IMR-90 (cell line): ENCODE data around the gene MYL2. TPM values are rescaled to one million over a fixed set of nuclear protein-coding genes. Genes with fewer than 3 reads are reported as not detected.

Experiments used
- ATAC-seq: fragments of 200-7000 bp; cut with Tn5 transposase; 2 replicates; pipeline ENCODE4 v1.9.1; 2020; ENCODE audit warnings: low read depth, mild to moderate bottlenecking, moderate library complexity
- BruUV-seq: library from RNA; stranded (reverse); fragments of 400-500 nt; replicated peaks from 2 replicates; lab custom pipeline; 2021; lab: Mats Ljungman, UMichigan
- CTCF ChIA-PET: fragments of 300-600 bp; formaldehyde crosslinking; extraction: SDS; loops from one replicate; lab custom pipeline; 2021; ENCODE audit warnings: antibody characterized with exemption; lab: Yijun Ruan, JAX
- POLR2A ChIA-PET: fragments of 300-600 bp; sonication (Branson Sonifier 250); formaldehyde crosslinking; loops from one replicate; lab custom pipeline; 2022; ENCODE audit warnings: antibody characterized with exemption; ENCODE audit not compliant: unreplicated experiment; lab: Charles Lee
- DNase-seq: peaks from one replicate; pipeline ENCODE4 v3.0.0; 2013
- H2AFZ ChIP-seq: replicated peaks from 2 replicates; pipeline ENCODE3; 2013; ENCODE audit warnings: low read length, mild to moderate bottlenecking; ENCODE audit not compliant: poor library complexity
- H2AK5ac ChIP-seq: 2 replicates; pipeline ENCODE4 v1.6.1; 2013; ENCODE audit warnings: low read depth, low read length, inconsistent platforms
- H2AK9ac ChIP-seq: replicated peaks from 2 replicates; pipeline ENCODE3; 2013; ENCODE audit warnings: mild to moderate bottlenecking, low read depth, low read length, moderate library complexity; ENCODE audit not compliant: poor library complexity
- H2BK120ac ChIP-seq: 2 replicates; pipeline ENCODE4 v1.6.1; 2013; ENCODE audit warnings: low read depth, low read length, inconsistent platforms
- H2BK15ac ChIP-seq: 3 replicates; pipeline ENCODE4 v1.6.1; 2013; ENCODE audit warnings: low read depth, low read length, inconsistent platforms
- H2BK20ac ChIP-seq: 2 replicates; pipeline ENCODE4 v1.6.1; 2013; ENCODE audit warnings: low read depth, mild to moderate bottlenecking, inconsistent platforms, low read length, moderate library complexity
- H2BK5ac ChIP-seq: 2 replicates; pipeline ENCODE4 v1.6.1; 2013; ENCODE audit warnings: mild to moderate bottlenecking, low read depth, low read length, inconsistent platforms; ENCODE audit not compliant: poor library complexity, severe bottlenecking
- H3K14ac ChIP-seq: replicated peaks from 2 replicates; pipeline ENCODE4 v1.6.1; 2013; ENCODE audit warnings: low read depth, low read length, inconsistent platforms
- H3K18ac ChIP-seq: 2 replicates; pipeline ENCODE4 v1.6.1; 2013; ENCODE audit warnings: low read depth, low read length, control low read depth
- H3K23ac ChIP-seq: 2 replicates; pipeline ENCODE4 v1.6.1; 2013; ENCODE audit warnings: low read depth, low read length, inconsistent platforms
- H3K27ac ChIP-seq: 2 replicates; pipeline ENCODE4 v1.5.1; 2013; ENCODE audit warnings: mild to moderate bottlenecking, control low read depth, low read length; ENCODE audit not compliant: insufficient read depth
- H3K27me3 ChIP-seq: 2 replicates; pipeline ENCODE4 v1.6.1; 2013; ENCODE audit warnings: low read length; ENCODE audit not compliant: control insufficient read depth, insufficient read depth
- H3K36me3 ChIP-seq: 2 replicates; pipeline ENCODE4 v1.6.1; 2013; ENCODE audit warnings: low read length, mixed read lengths; ENCODE audit not compliant: control insufficient read depth, insufficient read depth
- H3K4ac ChIP-seq: 2 replicates; pipeline ENCODE4 v1.6.1; 2013; ENCODE audit warnings: low read depth, low read length, inconsistent platforms
- H3K4me1 ChIP-seq: 2 replicates; pipeline ENCODE4 v1.6.1; 2013; ENCODE audit warnings: low read length, mixed read lengths; ENCODE audit not compliant: control insufficient read depth, insufficient read depth
- H3K4me2 ChIP-seq: 2 replicates; pipeline ENCODE4 v1.6.1; 2013; ENCODE audit warnings: low read depth, mild to moderate bottlenecking, control low read depth, low read length, moderate library complexity
- H3K4me3 ChIP-seq: 2 replicates; pipeline ENCODE4 v1.5.1; 2013; ENCODE audit warnings: low read depth, mild to moderate bottlenecking, control low read depth, low read length, moderate library complexity; ENCODE audit not compliant: insufficient read depth
- H3K56ac ChIP-seq: 2 replicates; pipeline ENCODE4 v1.6.1; 2013; ENCODE audit warnings: low read length, inconsistent platforms; ENCODE audit not compliant: insufficient read depth; ENCODE audit errors: extremely low read depth
- H3K79me1 ChIP-seq, 2 experiments: 2 replicates each; pipeline ENCODE4 v1.6.1; 2013; ENCODE audit warnings: low read length in 2 of 2, inconsistent platforms in 1 of 2, low read depth in 1 of 2
- H3K9ac ChIP-seq: 2 replicates; pipeline ENCODE4 v1.6.1; 2013; ENCODE audit warnings: low read depth, low read length, control low read depth
- H3K9me1 ChIP-seq: 2 replicates; pipeline ENCODE4 v1.6.1; 2013; ENCODE audit warnings: low read length, inconsistent platforms; ENCODE audit not compliant: insufficient read depth
- H3K9me3 ChIP-seq: 2 replicates; pipeline ENCODE4 v1.6.1; 2013; ENCODE audit warnings: low read length; ENCODE audit not compliant: control insufficient read depth, insufficient read depth
- H4K20me1 ChIP-seq: 2 replicates; pipeline ENCODE4 v1.6.1; 2013; ENCODE audit warnings: low read length, inconsistent platforms; ENCODE audit not compliant: insufficient read depth
- H4K5ac ChIP-seq: 2 replicates; pipeline ENCODE4 v1.6.1; 2013; ENCODE audit warnings: mild to moderate bottlenecking, low read depth, low read length, control low read depth
- H4K8ac ChIP-seq, 2 experiments: 2 replicates each; pipeline ENCODE4 v1.6.1; 2013; ENCODE audit warnings: low read depth in 2 of 2, low read length in 2 of 2, control low read depth in 1 of 2, inconsistent platforms in 1 of 2
- H4K91ac ChIP-seq: 2 replicates; pipeline ENCODE4 v1.6.1; 2013; ENCODE audit warnings: low read depth, low read length, inconsistent platforms; ENCODE audit not compliant: insufficient read depth
- BHLHE40 ChIP-seq: fragments of 150-350 bp; IDR thresholded peaks from 2 replicates; pipeline ENCODE4 v1.6.1; 2016; ENCODE audit warnings: mild to moderate bottlenecking, low read depth, low read length
- CEBPB ChIP-seq: IDR thresholded peaks from 2 replicates; pipeline ENCODE4 v1.6.1; 2012; ENCODE audit warnings: low read depth, low read length, improper control_type of control experiment
- CHD1 ChIP-seq: IDR thresholded peaks from 2 replicates; pipeline ENCODE4 v1.6.1; 2012; ENCODE audit warnings: low read depth, low read length, improper control_type of control experiment
- ELK1 ChIP-seq: fragments of 150-350 bp; IDR thresholded peaks from 2 replicates; pipeline ENCODE4 v1.6.1; 2016; ENCODE audit warnings: low read depth, mild to moderate bottlenecking, low read length, moderate library complexity, borderline replicate concordance
- FOS ChIP-seq: fragments of 150-350 bp; IDR thresholded peaks from 2 replicates; pipeline ENCODE4 v1.6.1; 2016; ENCODE audit warnings: low read depth, low read length
- MAFK ChIP-seq: IDR thresholded peaks from 2 replicates; pipeline ENCODE4 v1.6.1; 2012; ENCODE audit warnings: low read depth, low read length, improper control_type of control experiment
- MAZ ChIP-seq: IDR thresholded peaks from 2 replicates; pipeline ENCODE4 v1.6.1; 2012; ENCODE audit warnings: low read depth, mild to moderate bottlenecking, low read length, improper control_type of control experiment, moderate library complexity, borderline replicate concordance
- MXI1 ChIP-seq: IDR thresholded peaks from 2 replicates; pipeline ENCODE4 v1.6.1; 2012; ENCODE audit warnings: low read depth, mild to moderate bottlenecking, low read length, moderate library complexity, borderline replicate concordance
- POLR2A ChIP-seq: IDR thresholded peaks from 2 replicates; pipeline ENCODE4 v1.6.1; 2012; ENCODE audit warnings: mild to moderate bottlenecking, low read depth, low read length
- RAD21 ChIP-seq: IDR thresholded peaks from 2 replicates; pipeline ENCODE4 v1.6.1; 2012; ENCODE audit warnings: low read length, improper control_type of control experiment
- RCOR1 ChIP-seq: IDR thresholded peaks from 2 replicates; pipeline ENCODE4 v1.6.1; 2012; ENCODE audit warnings: mild to moderate bottlenecking, low read length, improper control_type of control experiment; ENCODE audit not compliant: insufficient replicate concordance
- RFX5 ChIP-seq: IDR thresholded peaks from 2 replicates; pipeline ENCODE4 v1.8.0; 2012; ENCODE audit warnings: low read depth, mild to moderate bottlenecking, low read length, moderate library complexity
- SMC3 ChIP-seq: fragments of 150-350 bp; IDR thresholded peaks from 2 replicates; pipeline ENCODE4 v1.6.1; 2016; ENCODE audit warnings: low read depth, mild to moderate bottlenecking, antibody characterized with exemption, low read length, moderate library complexity
- whole genome bisulfite sequencing, 2 experiments: methylation state at CpG; one replicate each; pipeline versions ENCODE4 v1.1.5 to v1.1.7; 2013; ENCODE audit warnings: missing lambda C conversion rate in 2 of 2; ENCODE audit not compliant: insufficient read length in 1 of 2; ENCODE audit errors: extremely low coverage in 2 of 2; 5-methylcytosine and 5-hydroxymethylcytosine counted together
- dilution Hi-C: fragments of 300-500 bp; cut with HindIII; formaldehyde crosslinking; loops from one replicate; pipeline ENCODE4 v1.14.3; 2018; ENCODE audit warnings: low sequenced_read_pairs; ENCODE audit not compliant: unreplicated experiment
- in situ Hi-C: fragments of 300-500 bp; cut with MboI; formaldehyde crosslinking; loops from 3 replicates; pipeline ENCODE4 v1.14.3; 2019; ENCODE audit warnings: low sequenced_read_pairs, inconsistent platforms, mixed read lengths
- intact Hi-C: fragments of 100-400 bp; cut with micrococcal nuclease; formaldehyde crosslinking; loops from 2 replicates; pipeline ENCODE4 v1.10.0; 2022
- polyA plus RNA-seq, 3 experiments: library from polyadenylated mRNA; depleted of rRNA; stranded (reverse); fragments of >200 nt; gene quantifications; 2 replicates each; pipeline ENCODE4 v1.2.3, GENCODE V29; 2012; ENCODE audit warnings: low replicate concordance in 1 of 3
- total RNA-seq: library from RNA; depleted of rRNA; stranded (reverse); fragments of >200 nt; gene quantifications from 2 replicates; pipeline ENCODE4 v1.2.3, GENCODE V29; 2012
- TF ChIP-seq, protein P1 (sequence below): fragments of 150-350 bp; IDR thresholded peaks from 2 replicates; pipeline ENCODE4 v1.6.1; 2017; ENCODE audit warnings: mild to moderate bottlenecking, antibody characterized with exemption, low read length, low read depth
- TF ChIP-seq, protein P2 (sequence below): conservative IDR thresholded peaks from 2 replicates; pipeline ENCODE4 v1.5.1; 2012; ENCODE audit warnings: mild to moderate bottlenecking, low read depth, low read length, improper control_type of control experiment

Gene MYL2
- total and polyA plus RNA-seq, 2 of the 4 experiments (the other 2 are of a cell fraction) = not detected

DNA sequence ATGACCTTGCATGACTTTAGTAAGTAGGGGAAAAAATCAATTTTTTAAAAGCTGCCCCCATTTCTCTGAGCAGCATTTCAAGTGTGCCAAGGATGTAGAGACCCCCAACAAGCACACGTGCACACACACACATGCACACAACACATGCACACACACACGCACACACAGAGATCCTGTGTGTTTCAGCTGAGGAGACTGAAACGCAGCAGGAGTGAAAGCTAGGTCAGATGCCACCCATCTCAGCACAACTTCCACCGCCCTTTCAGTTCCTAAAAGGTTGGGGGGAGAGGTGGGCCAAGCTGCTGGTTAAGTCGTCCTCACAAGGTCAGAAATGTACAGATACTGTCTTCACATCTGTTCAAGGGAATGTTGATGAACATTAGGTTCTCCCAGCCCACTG is 13.9 kb downstream of the MYL2 start:
- no peak overlapping the region for H4K91ac ChIP-seq
- no peak for DNase-seq
- no peak overlapping the region for H4K8ac ChIP-seq
- H2BK15ac ChIP-seq = no peak overlapping the region
- in situ Hi-C loops (no loop called here), dilution Hi-C loops (no loop called here), intact Hi-C loops (no loop called here)
- no peak overlapping the region for H3K27ac ChIP-seq
- no peak overlapping the region for H4K5ac ChIP-seq
- H4K20me1 ChIP-seq = no peaks in the 10 kb centered on the region
- no peak overlapping the region for H2AK9ac ChIP-seq
- CTCF ChIA-PET = interaction anchor here (0.8 kb wide), 1 partner anchor 18 kb away, joined by 4 read pairs; no protein-coding TSS in a partner anchor
- H3K14ac ChIP-seq = no peak overlapping the region
- POLR2A ChIA-PET = no interaction called here
- no CpG with 5 or more reads among the region's 5 CpGs for WGBS, 2 experiments
- H3K56ac ChIP-seq = no peak overlapping the region
- no peak for TF ChIP-seq RFX5
- TF ChIP-seq RAD21 = no peak
- no peak for TF ChIP-seq SMC3
- TF ChIP-seq RCOR1 = no peak
- TF ChIP-seq MXI1 = no peak
- TF ChIP-seq BHLHE40 = no peak
- no peak for TF ChIP-seq POLR2A
- no peak for TF ChIP-seq FOS
- TF ChIP-seq CEBPB = no peak
- no peak for TF ChIP-seq MAZ
- TF ChIP-seq, protein P1, sequence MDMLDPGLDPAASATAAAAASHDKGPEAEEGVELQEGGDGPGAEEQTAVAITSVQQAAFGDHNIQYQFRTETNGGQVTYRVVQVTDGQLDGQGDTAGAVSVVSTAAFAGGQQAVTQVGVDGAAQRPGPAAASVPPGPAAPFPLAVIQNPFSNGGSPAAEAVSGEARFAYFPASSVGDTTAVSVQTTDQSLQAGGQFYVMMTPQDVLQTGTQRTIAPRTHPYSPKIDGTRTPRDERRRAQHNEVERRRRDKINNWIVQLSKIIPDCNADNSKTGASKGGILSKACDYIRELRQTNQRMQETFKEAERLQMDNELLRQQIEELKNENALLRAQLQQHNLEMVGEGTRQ = no peak
- TF ChIP-seq CHD1 = no peak
- no peak for TF ChIP-seq MAFK
- TF ChIP-seq, protein P2, sequence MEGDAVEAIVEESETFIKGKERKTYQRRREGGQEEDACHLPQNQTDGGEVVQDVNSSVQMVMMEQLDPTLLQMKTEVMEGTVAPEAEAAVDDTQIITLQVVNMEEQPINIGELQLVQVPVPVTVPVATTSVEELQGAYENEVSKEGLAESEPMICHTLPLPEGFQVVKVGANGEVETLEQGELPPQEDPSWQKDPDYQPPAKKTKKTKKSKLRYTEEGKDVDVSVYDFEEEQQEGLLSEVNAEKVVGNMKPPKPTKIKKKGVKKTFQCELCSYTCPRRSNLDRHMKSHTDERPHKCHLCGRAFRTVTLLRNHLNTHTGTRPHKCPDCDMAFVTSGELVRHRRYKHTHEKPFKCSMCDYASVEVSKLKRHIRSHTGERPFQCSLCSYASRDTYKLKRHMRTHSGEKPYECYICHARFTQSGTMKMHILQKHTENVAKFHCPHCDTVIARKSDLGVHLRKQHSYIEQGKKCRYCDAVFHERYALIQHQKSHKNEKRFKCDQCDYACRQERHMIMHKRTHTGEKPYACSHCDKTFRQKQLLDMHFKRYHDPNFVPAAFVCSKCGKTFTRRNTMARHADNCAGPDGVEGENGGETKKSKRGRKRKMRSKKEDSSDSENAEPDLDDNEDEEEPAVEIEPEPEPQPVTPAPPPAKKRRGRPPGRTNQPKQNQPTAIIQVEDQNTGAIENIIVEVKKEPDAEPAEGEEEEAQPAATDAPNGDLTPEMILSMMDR = no peak
- TF ChIP-seq ELK1 = no peak
- H3K4me3 ChIP-seq = no peak overlapping the region
- no peak overlapping the region for H2BK20ac ChIP-seq
- H3K23ac ChIP-seq = no peak overlapping the region
- BruUV-seq = no TSS peak
- peaks cover 4% of the 10 kb centered on the region for H3K27me3 ChIP-seq
- H3K4me1 ChIP-seq = no peaks in the 10 kb centered on the region
- H3K9me1 ChIP-seq = no peaks in the 10 kb centered on the region
- no peak overlapping the region for H3K4ac ChIP-seq
- no peak overlapping the region for H2BK120ac ChIP-seq
- ATAC-seq = no peak
- H3K18ac ChIP-seq = no peak overlapping the region
- no peaks in the 10 kb centered on the region for H3K36me3 ChIP-seq
- no peak overlapping the region for H2AK5ac ChIP-seq
- no peak overlapping the region for H2AFZ ChIP-seq
- no peaks in the 10 kb centered on the region for H3K9me3 ChIP-seq
- no peaks in the 10 kb centered on the region for H3K79me1 ChIP-seq
- H2BK5ac ChIP-seq = no peak overlapping the region
- no peak overlapping the region for H3K9ac ChIP-seq
- H3K4me2 ChIP-seq = no peak overlapping the region
